ENCODE measurements around the gene CLDN10. TPM values are rescaled to one million over a fixed set of nuclear protein-coding genes. Genes with fewer than 3 reads are reported as not detected.

Gene CLDN10
- total RNA-seq, 1 experiment from 2014 or later = 10.5 TPM

Other genes with a start within 250 kb of the CLDN10 start
- 22.9 TPM for gene DZIP1, start 92.0 kb downstream of the CLDN10 start, total RNA-seq (2021; ENCODE audit: unreplicated experiment)
- gene DNAJC3, start 124.4 kb downstream of the CLDN10 start, total RNA-seq (2021; ENCODE audit: unreplicated experiment) = 25.7 TPM